CD4-positive, CD25-positive, alpha-beta regulatory T cell (primary cell): Measurements from ENCODE around the gene XPOT. TPM values are rescaled to one million over a fixed set of nuclear protein-coding genes. Genes with fewer than 3 reads are reported as not detected.

Experiments
- ATAC-seq, 2 donors: fragments of 150-1000 bp; cut with Tn5 transposase; one replicate each; pipeline ENCODE4 v1.10.0; 2021; ENCODE audit warnings: low read depth in 2 of 2, moderate number of reproducible peaks in 2 of 2, moderate library complexity in 1 of 2
- DNase-seq, 3 donors: peaks; one replicate each; pipeline versions ENCODE4 v3.0.0 to v3.0.0-alpha.2; 2012 to 2022; ENCODE audit warnings: mixed read lengths in 1 of 3
- H3K27ac ChIP-seq: one replicate; pipeline ENCODE4 v1.7.0; 2013; ENCODE audit warnings: mild to moderate bottlenecking, low read length; ENCODE audit not compliant: insufficient read depth, poor library complexity, severe bottlenecking
- H3K27me3 ChIP-seq: one replicate; pipeline ENCODE4 v1.7.0; 2013; ENCODE audit warnings: low read length; ENCODE audit not compliant: control insufficient read depth, insufficient read depth
- H3K36me3 ChIP-seq: one replicate; pipeline ENCODE4 v1.7.0; 2013; ENCODE audit warnings: mild to moderate bottlenecking, low read length, moderate library complexity; ENCODE audit not compliant: control insufficient read depth, insufficient read depth
- H3K4me1 ChIP-seq: 2 replicates; pipeline ENCODE4 v1.7.0; 2013; ENCODE audit warnings: mild to moderate bottlenecking, low read length; ENCODE audit not compliant: insufficient read depth, control insufficient read depth, poor library complexity, severe bottlenecking
- H3K4me3 ChIP-seq: one replicate; pipeline ENCODE4 v1.7.0; 2013; ENCODE audit warnings: low read depth, mild to moderate bottlenecking, low read length, moderate library complexity
- H3K9me3 ChIP-seq, 2 experiments: 1 replicate in 1 of 2; 2 replicates in 1 of 2; pipeline ENCODE4 v1.7.0; 2013; ENCODE audit warnings: low read length in 2 of 2, mild to moderate bottlenecking in 1 of 2, moderate library complexity in 1 of 2; ENCODE audit not compliant: control insufficient read depth in 2 of 2
- H3K27ac Mint-ChIP-seq, 3 donors: one replicate each; pipeline ENCODE4 v1.8.0; 2020 to 2022; ENCODE audit warnings: mild to moderate bottlenecking in 3 of 3, mixed read lengths in 3 of 3, moderate library complexity in 2 of 3
- H3K27me3 Mint-ChIP-seq: one replicate; pipeline ENCODE4 v1.8.0; 2022; ENCODE audit warnings: mild to moderate bottlenecking, mixed read lengths
- H3K36me3 Mint-ChIP-seq: one replicate; pipeline ENCODE4 v1.8.0; 2020; ENCODE audit warnings: mixed read lengths
- H3K4me1 Mint-ChIP-seq, 4 donors: one replicate each; pipeline ENCODE4 v1.8.0; 2020 to 2022; ENCODE audit warnings: mixed read lengths in 4 of 4, mild to moderate bottlenecking in 1 of 4
- H3K4me3 Mint-ChIP-seq, 4 donors: one replicate each; pipeline ENCODE4 v1.8.0; 2020 to 2022; ENCODE audit warnings: mild to moderate bottlenecking in 4 of 4, mixed read lengths in 4 of 4, moderate library complexity in 3 of 4
- H3K9me3 Mint-ChIP-seq, 7 donors: one replicate each; pipeline ENCODE4 v1.8.0; 2020 to 2022; ENCODE audit warnings: mixed read lengths in 7 of 7, mild to moderate bottlenecking in 3 of 7, moderate library complexity in 2 of 7
- polyA plus RNA-seq, 4 donors: library from polyadenylated mRNA; unstranded; fragments of 300-500 nt; fragmentation: Illumina TruSeq; gene quantifications; one replicate each; pipeline ENCODE4 v1.2.3, GENCODE V29; 2021
- total RNA-seq: library from RNA; stranded (reverse); gene quantifications from one replicate; pipeline ENCODE4 v1.2.3, GENCODE V29; 2022

Gene XPOT
- total and polyA plus RNA-seq, 5 donors from 2014 or later, result 27.7 to 59.6 (median 37.0) TPM

DNA sequence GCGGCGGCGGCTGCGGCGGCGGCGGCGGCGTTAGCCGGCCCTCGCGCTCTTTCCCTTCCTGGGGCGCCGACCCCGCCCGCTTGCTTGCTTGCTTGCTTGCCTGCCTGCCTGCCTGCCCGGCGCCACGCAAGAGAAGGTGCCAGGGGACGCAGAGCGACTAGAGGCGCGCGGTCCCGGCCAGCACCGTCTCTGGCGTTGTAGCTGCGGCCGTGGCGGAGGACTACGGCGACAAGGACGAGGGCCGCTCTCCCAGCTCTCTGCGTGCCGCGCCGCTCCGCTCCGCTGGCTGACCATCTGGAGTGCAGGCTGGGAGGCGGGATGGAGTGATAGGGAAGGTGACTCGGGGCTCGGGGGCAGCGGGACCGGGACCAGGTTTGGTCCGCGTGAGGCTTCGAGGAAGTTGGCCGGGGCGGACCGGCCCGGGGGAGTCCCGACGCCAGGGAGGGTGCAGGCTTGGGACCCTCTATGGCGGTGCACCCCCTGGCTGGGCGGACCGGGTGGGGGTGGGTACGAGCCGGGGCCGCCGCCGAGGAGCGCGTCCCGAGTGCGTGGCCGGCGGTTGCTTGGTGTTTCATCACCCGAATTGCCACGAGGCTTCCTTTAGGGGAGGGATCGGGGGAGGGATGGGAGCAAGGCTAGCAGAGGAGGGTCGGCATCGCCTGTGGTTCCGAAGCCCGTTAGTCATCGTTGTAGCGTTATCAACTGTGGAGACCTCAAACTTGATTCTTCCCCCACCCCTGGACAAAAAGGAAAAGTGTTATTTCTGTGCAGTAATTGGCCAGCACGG is 471 bp downstream of the XPOT start:
- peak overlapping the region; percentile 91 to 97 (median 92) for H3K27ac Mint-ChIP-seq
- no peaks in the 10 kb centered on the region for H3K36me3 Mint-ChIP-seq

DNA sequence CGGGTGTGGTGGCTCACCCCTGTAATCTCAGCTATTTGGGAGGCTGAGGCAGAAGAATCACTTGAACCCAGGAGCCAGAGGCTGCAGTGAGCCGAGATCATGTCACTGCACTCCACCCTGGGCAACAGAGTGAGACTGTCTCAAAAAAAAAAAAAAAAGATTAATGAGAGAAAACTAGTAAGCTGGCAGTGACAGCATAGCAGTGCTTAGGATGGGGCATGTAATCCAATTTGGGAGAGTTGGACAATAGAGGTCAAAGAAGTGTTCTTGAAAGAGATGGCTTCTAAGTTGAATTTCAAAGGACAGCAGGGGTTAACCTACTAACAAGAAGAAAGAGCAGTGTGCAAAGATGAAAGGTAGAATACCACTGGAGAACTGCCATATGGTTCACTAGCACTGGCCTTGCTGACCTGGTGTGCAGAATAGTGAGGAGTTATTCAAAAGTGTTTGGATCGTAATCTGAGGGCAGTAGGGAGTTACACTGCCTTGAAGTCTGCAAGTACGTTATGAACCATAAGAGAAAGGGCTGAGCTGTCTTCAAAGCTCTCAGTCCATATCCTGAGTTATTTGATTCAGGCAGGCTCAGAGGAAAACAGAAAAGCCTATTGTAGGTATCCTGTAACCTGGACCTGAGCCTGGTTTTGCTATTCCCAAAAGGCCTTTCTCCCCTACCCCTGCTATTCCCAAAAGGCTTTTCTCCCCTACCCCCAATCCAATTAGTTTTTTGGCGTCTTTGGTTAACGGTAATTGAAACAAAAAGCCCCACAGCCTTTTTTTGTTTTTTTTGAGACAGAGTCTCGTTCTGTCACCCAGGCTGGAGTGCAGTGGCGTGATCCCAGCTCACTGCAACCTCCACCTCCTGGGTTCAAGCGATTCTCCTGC is 3.4 kb downstream of the XPOT start:
- Mint-ChIP-seq H3K27ac (peak overlapping the region in 1 of 3 donors; percentile 89), H3K4me3 (no peak overlapping the region)
- ATAC-seq, result no peak

More for the DNA sequence above, 471 bp downstream of the XPOT start:
- Histone ChIP-seq H3K27me3 (no peaks in the 10 kb centered on the region), H3K27ac (peak overlapping the region; percentile 83), H3K4me1 (peaks cover 16% of the 10 kb centered on the region), H3K4me3 (peak overlapping the region; percentile 89), H3K36me3 (no peaks in the 10 kb centered on the region), H3K9me3 (no peaks in the 10 kb centered on the region)
- H3K4me1 Mint-ChIP-seq, result peaks cover 11 to 52% (median 32%) of the 10 kb centered on the region in 4 donors
- no peaks in the 10 kb centered on the region for H3K9me3 Mint-ChIP-seq
- no peaks in the 10 kb centered on the region for H3K27me3 Mint-ChIP-seq
- peak in 2 of 3 donors; percentile 27 to 60 for DNase-seq
- no peak for ATAC-seq
- H3K4me3 Mint-ChIP-seq, result peak overlapping the region; percentile 96 to 97 (median 97)

GRCh38 chr12:64411427-64411826 is 7.2 kb downstream of the XPOT start:
- DNase-seq (no peak), ATAC-seq (no peak)
- H3K36me3 Mint-ChIP-seq, result peaks cover 29% of the 10 kb centered on the region
- no peak overlapping the region for H3K27ac Mint-ChIP-seq
- H3K4me3 Mint-ChIP-seq, result no peak overlapping the region
- H3K9me3 Mint-ChIP-seq, result no peaks in the 10 kb centered on the region
- Histone ChIP-seq H3K4me3 (no peak overlapping the region), H3K9me3 (no peaks in the 10 kb centered on the region), H3K36me3 (peaks cover 56% of the 10 kb centered on the region), H3K4me1 (no peaks in the 10 kb centered on the region), H3K27me3 (no peaks in the 10 kb centered on the region), H3K27ac (no peak overlapping the region)
- H3K4me1 Mint-ChIP-seq, result peaks cover 13 to 28% (median 19%) of the 10 kb centered on the region in 4 donors
- no peaks in the 10 kb centered on the region for H3K27me3 Mint-ChIP-seq

More for the DNA sequence above, 3.4 kb downstream of the XPOT start:
- H3K36me3 ChIP-seq, result peaks cover 20% of the 10 kb centered on the region
- Mint-ChIP-seq H3K27me3 (no peaks in the 10 kb centered on the region), H3K9me3 (no peaks in the 10 kb centered on the region), H3K36me3 (peaks cover 9% of the 10 kb centered on the region), H3K4me1 (peaks cover 10 to 44% (median 29%) of the 10 kb centered on the region in 4 donors)
- DNase-seq, result no peak
- no peaks in the 10 kb centered on the region for H3K27me3 ChIP-seq
- no peaks in the 10 kb centered on the region for H3K9me3 ChIP-seq
- H3K4me1 ChIP-seq, result peaks cover 16% of the 10 kb centered on the region
- H3K4me3 ChIP-seq, result no peak overlapping the region
- H3K27ac ChIP-seq, result no peak overlapping the region

- peaks cover 33% of the 10 kb centered on the region for H3K36me3 Mint-ChIP-seq
- Histone ChIP-seq H3K4me1 (no peaks in the 10 kb centered on the region), H3K27ac (no peak overlapping the region), H3K4me3 (no peak overlapping the region), H3K36me3 (peaks cover 66% of the 10 kb centered on the region), H3K9me3 (no peaks in the 10 kb centered on the region), H3K27me3 (no peaks in the 10 kb centered on the region)
- H3K27me3 Mint-ChIP-seq, result no peaks in the 10 kb centered on the region
- no peak overlapping the region for H3K4me3 Mint-ChIP-seq
- no peak overlapping the region for H3K27ac Mint-ChIP-seq
- peaks cover 11 to 18% (median 13%) of the 10 kb centered on the region in 4 donors for H3K4me1 Mint-ChIP-seq
- DNase-seq (no peak), ATAC-seq (no peak)
- H3K9me3 Mint-ChIP-seq, result no peaks in the 10 kb centered on the region
Observed at GRCh38 chr12:64412459-64412858, 8.3 kb downstream of the XPOT start.

GRCh38 chr12:64413884-64414283 is 9.7 kb downstream of the XPOT start:
- Mint-ChIP-seq H3K36me3 (peaks cover 37% of the 10 kb centered on the region), H3K9me3 (no peaks in the 10 kb centered on the region)
- DNase-seq, result no peak

GRCh38 chr12:64418209-64418608 is 14.0 kb downstream of the XPOT start:
- Mint-ChIP-seq H3K9me3 (no peaks in the 10 kb centered on the region), H3K36me3 (peaks cover 47% of the 10 kb centered on the region), H3K27me3 (no peaks in the 10 kb centered on the region), H3K4me1 (peaks cover 3 to 10% (median 5%) of the 10 kb centered on the region in 4 donors), H3K4me3 (no peak overlapping the region), H3K27ac (no peak overlapping the region)
- H3K4me1 ChIP-seq, result no peaks in the 10 kb centered on the region
- H3K27me3 ChIP-seq, result no peaks in the 10 kb centered on the region
- no peak overlapping the region for H3K27ac ChIP-seq
- H3K9me3 ChIP-seq, result no peaks in the 10 kb centered on the region
- H3K4me3 ChIP-seq, result no peak overlapping the region
- peaks cover 95% of the 10 kb centered on the region for H3K36me3 ChIP-seq
- ATAC-seq (no peak), DNase-seq (no peak)

More at GRCh38 chr12:64413884-64414283, 9.7 kb downstream of the XPOT start:
- Mint-ChIP-seq H3K27ac (no peak overlapping the region), H3K27me3 (no peaks in the 10 kb centered on the region), H3K4me1 (peaks cover 6 to 11% (median 9%) of the 10 kb centered on the region in 4 donors), H3K4me3 (no peak overlapping the region)
- Histone ChIP-seq H3K9me3 (no peaks in the 10 kb centered on the region), H3K27me3 (no peaks in the 10 kb centered on the region), H3K4me1 (no peaks in the 10 kb centered on the region), H3K4me3 (no peak overlapping the region), H3K36me3 (peaks cover 80% of the 10 kb centered on the region), H3K27ac (no peak overlapping the region)
- no peak for ATAC-seq

- Mint-ChIP-seq H3K27ac (peak overlapping the region in 1 of 3 donors; percentile 84), H3K9me3 (no peaks in the 10 kb centered on the region)
- DNase-seq, result no peak
Observed at GRCh38 chr12:64419696-64420095, 15.5 kb downstream of the XPOT start.

More at GRCh38 chr12:64419696-64420095, 15.5 kb downstream of the XPOT start:
- no peaks in the 10 kb centered on the region for H3K27me3 Mint-ChIP-seq
- peaks cover 0 to 10% (median 3%) of the 10 kb centered on the region in 4 donors for H3K4me1 Mint-ChIP-seq
- peaks cover 95% of the 10 kb centered on the region for H3K36me3 ChIP-seq
- no peak overlapping the region for H3K27ac ChIP-seq
- no peak for ATAC-seq
- no peak overlapping the region for H3K4me3 Mint-ChIP-seq
- no peaks in the 10 kb centered on the region for H3K27me3 ChIP-seq
- no peak overlapping the region for H3K4me3 ChIP-seq
- no peaks in the 10 kb centered on the region for H3K9me3 ChIP-seq
- no peaks in the 10 kb centered on the region for H3K4me1 ChIP-seq
- peaks cover 39% of the 10 kb centered on the region for H3K36me3 Mint-ChIP-seq
